Endothelial cell of umbilical vein (primary cell): ENCODE results near the gene FARP2. TPM values are rescaled to one million over a fixed set of nuclear protein-coding genes. Genes with fewer than 3 reads are reported as not detected.
"Not testable (repeated sequence)": the region's sequence is repeated elsewhere in the genome, so short reads cannot be mapped to it uniquely, and the experiment has no call there.

Source experiments
- BruUV-seq: library from RNA; stranded (reverse); fragments of 400-500 nt; replicated peaks from 2 replicates; lab custom pipeline; 2021; lab: Mats Ljungman, UMichigan
- CTCF ChIA-PET: fragments of 300-600, 350-600 bp; sonication (Branson Sonifier 250); formaldehyde crosslinking; loops from one replicate; lab custom pipeline; 2021; ENCODE audit warnings: antibody characterized with exemption, inconsistent platforms; lab: Charles Lee
- POLR2A ChIA-PET: fragments of 300-600, 350-600 bp; sonication (Branson Sonifier 250); formaldehyde crosslinking; loops from one replicate; lab custom pipeline; 2021; ENCODE audit warnings: antibody characterized with exemption, inconsistent platforms; lab: Charles Lee
- DNase-seq: peaks from one replicate; pipeline ENCODE4 v3.0.0-alpha.2; 2011; ENCODE audit warnings: low read depth, low spot score
- FAIRE-seq: peaks from 2 replicates; lab custom pipeline; 2011; peaks lifted over from hg19 to GRCh38; lab: Jason Lieb, UNC
- H2AFZ ChIP-seq: 2 replicates; pipeline ENCODE4 v1.6.0; 2012; ENCODE audit warnings: low read depth, low read length, control low read depth, inconsistent platforms
- H3K27ac ChIP-seq: 2 replicates; pipeline ENCODE4 v1.5.1; 2011; ENCODE audit warnings: low read depth, mild to moderate bottlenecking, control low read depth, low read length, moderate library complexity; ENCODE audit not compliant: insufficient read depth
- H3K27me3 ChIP-seq, 2 experiments: 2 replicates each; pipeline versions ENCODE4 v1.6.0 to v1.6.1; 2011; ENCODE audit warnings: low read length in 2 of 2, mixed read lengths in 1 of 2; ENCODE audit not compliant: control insufficient read depth in 2 of 2, insufficient read depth in 2 of 2
- H3K36me3 ChIP-seq, 2 experiments: 2 replicates in 1 of 2; 3 replicates in 1 of 2; pipeline ENCODE4 v1.5.1; 2011; ENCODE audit warnings: low read length in 2 of 2, mild to moderate bottlenecking in 1 of 2, moderate library complexity in 1 of 2; ENCODE audit not compliant: control insufficient read depth in 2 of 2, insufficient read depth in 2 of 2; ENCODE audit errors: extremely low read depth in 1 of 2
- H3K4me1 ChIP-seq: 3 replicates; pipeline ENCODE4 v1.5.1; 2011; ENCODE audit warnings: mild to moderate bottlenecking, low read length; ENCODE audit not compliant: control insufficient read depth, insufficient read depth; ENCODE audit errors: extremely low read depth
- H3K4me2 ChIP-seq: 2 replicates; pipeline ENCODE4 v1.6.1; 2011; ENCODE audit warnings: low read length, control low read depth, mixed read lengths; ENCODE audit not compliant: insufficient read depth
- H3K4me3 ChIP-seq, 3 experiments: fragments of 200-600 bp in 1 of 3; sonication (generic), shearing (Covaris generic) in 1 of 3; replicated peaks in 1 of 3; 2 replicates each; pipeline ENCODE4 v1.5.1; 2011 to 2016; ENCODE audit warnings: control low read depth in 3 of 3, low read length in 3 of 3, mild to moderate bottlenecking in 2 of 3, inconsistent platforms in 1 of 3, low read depth in 1 of 3, moderate library complexity in 1 of 3; ENCODE audit not compliant: insufficient read depth in 1 of 3
- H3K79me2 ChIP-seq: 2 replicates; pipeline ENCODE4 v1.6.0; 2012; ENCODE audit warnings: low read length, inconsistent platforms; ENCODE audit not compliant: control insufficient read depth, insufficient read depth
- H3K9ac ChIP-seq: replicated peaks from 2 replicates; pipeline ENCODE3; 2011; ENCODE audit warnings: low read length, control low read depth; ENCODE audit not compliant: insufficient read depth; ENCODE audit errors: extremely low read depth
- H3K9me1 ChIP-seq: replicated peaks from 3 replicates; pipeline ENCODE4 v1.6.0; 2011; ENCODE audit warnings: mild to moderate bottlenecking, low read length; ENCODE audit not compliant: control insufficient read depth, insufficient read depth; ENCODE audit errors: extremely low read depth
- H3K9me3 ChIP-seq: replicated peaks from 2 replicates; pipeline ENCODE4 v1.5.1; 2012; ENCODE audit warnings: low read length, inconsistent platforms; ENCODE audit not compliant: control insufficient read depth, insufficient read depth
- H4K20me1 ChIP-seq: replicated peaks from 2 replicates; pipeline ENCODE3; 2011; ENCODE audit warnings: mild to moderate bottlenecking, low read length; ENCODE audit not compliant: control insufficient read depth, insufficient read depth; ENCODE audit errors: extremely low read depth
- FOS ChIP-seq: IDR thresholded peaks from 2 replicates; pipeline ENCODE4 v1.6.1; 2011; ENCODE audit warnings: mild to moderate bottlenecking, low read length, moderate library complexity, borderline replicate concordance; ENCODE audit not compliant: insufficient read depth
- dilution Hi-C: fragments of 300-500 bp; cut with MboI; formaldehyde crosslinking; loops from one replicate; pipeline ENCODE4 v1.15.0; 2019; ENCODE audit warnings: low sequenced_read_pairs; ENCODE audit not compliant: extremely low pct_ligation_motif_present
- intact Hi-C: fragments of 100-400 bp; cut with micrococcal nuclease; formaldehyde crosslinking; loops from one replicate; pipeline ENCODE4 v1.10.0; 2022
- polyA plus RNA-seq, 4 experiments: library from polyadenylated mRNA; depleted of rRNA in 3 of 4; stranded (reverse) in 3 of 4; unstranded in 1 of 4; fragments of >200 nt; gene quantifications; 2 replicates each; pipeline versions ENCODE4 v1.2.1 to v1.2.3, GENCODE V29; 2011 to 2012; ENCODE audit warnings: missing spikeins in 1 of 4
- total RNA-seq: library from RNA; stranded (reverse); gene quantifications from 2 replicates; pipeline ENCODE4 v1.2.3, GENCODE V29; 2021

FARP2 gene
- total and polyA plus RNA-seq, 2 donors (not counting 3 experiments of a cell fraction or from before 2014, with no cell fraction given), result 15.3 to 45.3 TPM

DNA sequence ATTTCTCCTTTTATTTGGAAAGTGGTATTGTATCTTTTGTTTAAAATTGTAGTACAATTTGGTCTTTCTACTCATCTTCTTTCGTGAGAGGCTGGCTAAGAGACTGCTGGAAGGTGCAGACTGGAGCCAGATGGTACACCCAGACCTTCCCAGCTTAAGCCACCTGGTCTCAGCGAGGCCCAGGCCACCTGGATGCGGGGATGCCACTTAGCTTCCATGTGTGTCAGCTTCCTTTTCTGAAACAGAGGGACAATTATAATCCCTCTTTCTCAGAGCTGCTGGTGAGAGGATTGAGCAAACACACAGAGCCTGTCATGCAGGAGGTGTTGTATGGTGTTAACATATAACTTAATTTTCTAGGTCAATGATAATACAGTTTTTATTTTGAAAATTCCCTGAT lies 17.4 kb downstream of the FARP2 start:
- H3K79me2 ChIP-seq, result peaks cover 8% of the 10 kb centered on the region
- ChIA-PET POLR2A (no interaction called here), CTCF (no interaction called here)
- H3K9ac ChIP-seq, result no peak overlapping the region
- H2AFZ ChIP-seq, result no peak overlapping the region
- no peak for FAIRE-seq
- H3K36me3 ChIP-seq, result peaks cover 0 to 9% of the 10 kb centered on the region in 2 experiments
- no peaks in the 10 kb centered on the region for H3K9me1 ChIP-seq
- no peak overlapping the region for H3K4me2 ChIP-seq
- no peak overlapping the region for H3K4me3 ChIP-seq
- H3K9me3 ChIP-seq, result no peaks in the 10 kb centered on the region
- BruUV-seq, result no TSS peak
- intact Hi-C loops (no loop called here), dilution Hi-C loops (no loop called here)
- no peaks in the 10 kb centered on the region for H3K27me3 ChIP-seq
- TF ChIP-seq FOS, result no peak
- no peak overlapping the region for H3K27ac ChIP-seq
- no peak for DNase-seq
- no peaks in the 10 kb centered on the region for H3K4me1 ChIP-seq
- H4K20me1 ChIP-seq, result no peaks in the 10 kb centered on the region

GRCh38 chr2:241373906-241374305 lies 17.8 kb downstream of the FARP2 start:
- BruUV-seq, H3K36me3 ChIP-seq, H3K27me3 ChIP-seq, H3K4me2 ChIP-seq, H3K9ac ChIP-seq, H2AFZ ChIP-seq, DNase-seq, H3K4me1 ChIP-seq, H3K79me2 ChIP-seq, H3K9me1 ChIP-seq, CTCF ChIA-PET, dilution Hi-C loops, intact Hi-C loops, H4K20me1 ChIP-seq, H3K27ac ChIP-seq, FAIRE-seq, H3K4me3 ChIP-seq, H3K9me3 ChIP-seq, POLR2A ChIA-PET: not testable (repeated sequence)
